ENCODE results near the gene TH.

- TF ChIP-seq CTCF (IDR thresholded peaks at IDR 0.05; ENCODE audit: low read length) (no peak), EZH2 (optimal IDR thresholded peaks at IDR 0.05; ENCODE audit: low read depth, low read length) (no peak)
Observed at GRCh38 chr11:2213384-2213842, 41.8 kb upstream of the TH start.

Data from MM.1S (cell line).